Common myeloid progenitor, CD34-positive (primary cell): ENCODE results near the gene RHOB.

ENCODE experiments used
- CTCF ChIA-PET: fragments of 350-600 bp; sonication (Branson Sonifier 250); formaldehyde crosslinking; loops from one replicate; lab custom pipeline; 2021; ENCODE audit warnings: antibody characterized with exemption; lab: Charles Lee
- POLR2A ChIA-PET: fragments of 350-600 bp; sonication (Branson Sonifier 250); formaldehyde crosslinking; loops from one replicate; lab custom pipeline; 2021; ENCODE audit warnings: antibody characterized with exemption; lab: Charles Lee
- DNase-seq, 3 donors: peaks; one replicate each; pipeline versions ENCODE4 v3.0.0 to v3.0.0-alpha.2; 2013
- H3K27ac ChIP-seq, 2 experiments: 1 replicate in 1 of 2; 2 replicates in 1 of 2; pipeline ENCODE4 v1.7.0; 2013; ENCODE audit warnings: inconsistent platforms in 2 of 2, low read length in 2 of 2, mild to moderate bottlenecking in 2 of 2, low read depth in 1 of 2, moderate library complexity in 1 of 2; ENCODE audit not compliant: severe bottlenecking in 2 of 2, insufficient read depth in 1 of 2, poor library complexity in 1 of 2
- H3K27me3 ChIP-seq, 5 experiments: replicated peaks in 2 of 5; 1 replicate in 3 of 5; 2 replicates in 2 of 5; pipeline versions ENCODE4 v1.6.1 to v1.7.0; 2013; ENCODE audit warnings: low read length in 4 of 5, mild to moderate bottlenecking in 2 of 5, moderate library complexity in 2 of 5, inconsistent platforms in 1 of 5; ENCODE audit not compliant: insufficient read depth in 5 of 5, control insufficient read depth in 4 of 5
- H3K36me3 ChIP-seq, 4 experiments: 1 replicate in 2 of 4; 2 replicates in 2 of 4; pipeline versions ENCODE4 v1.6.1 to v1.7.0; 2013; ENCODE audit warnings: low read length in 3 of 4, control low read depth in 1 of 4, mild to moderate bottlenecking in 1 of 4; ENCODE audit not compliant: control insufficient read depth in 4 of 4, insufficient read depth in 4 of 4
- H3K4me1 ChIP-seq, 4 experiments: 1 replicate in 3 of 4; 2 replicates in 1 of 4; pipeline versions ENCODE4 v1.6.1 to v1.7.1; 2013; ENCODE audit warnings: low read length in 3 of 4, mild to moderate bottlenecking in 3 of 4, control low read depth in 1 of 4, inconsistent platforms in 1 of 4, moderate library complexity in 1 of 4; ENCODE audit not compliant: control insufficient read depth in 4 of 4, insufficient read depth in 4 of 4; ENCODE audit errors: control extremely low read depth in 1 of 4
- H3K4me3 ChIP-seq, 7 experiments: 1 replicate in 4 of 7; 2 replicates in 3 of 7; pipeline versions ENCODE4 v1.5.1 to v1.7.0; 2013; ENCODE audit warnings: mild to moderate bottlenecking in 7 of 7, low read length in 6 of 7, moderate library complexity in 6 of 7, inconsistent platforms in 2 of 7, low read depth in 2 of 7, control low read depth in 1 of 7; ENCODE audit not compliant: insufficient read depth in 4 of 7, control insufficient read depth in 1 of 7; ENCODE audit errors: extremely low read depth in 1 of 7
- H3K9me3 ChIP-seq, 5 experiments: 1 replicate in 4 of 5; 2 replicates in 1 of 5; pipeline versions ENCODE4 v1.6.1 to v1.7.1; 2013; ENCODE audit warnings: low read length in 4 of 5, mild to moderate bottlenecking in 2 of 5, inconsistent platforms in 1 of 5, low read depth in 1 of 5, moderate library complexity in 1 of 5; ENCODE audit not compliant: control insufficient read depth in 4 of 5, insufficient read depth in 2 of 5; ENCODE audit errors: control extremely low read depth in 1 of 5
- WGBS: methylation state at CpG from one replicate; pipeline ENCODE4 v1.1.5; 2013; ENCODE audit not compliant: insufficient coverage; 5-methylcytosine and 5-hydroxymethylcytosine counted together

Gene RHOB

GRCh38 chr2:20496942-20497341, 50.1 kb downstream of the RHOB start:
- Histone ChIP-seq H3K27me3 (no peaks in the 10 kb centered on the region), H3K9me3 (no peaks in the 10 kb centered on the region), H3K27ac (no peak overlapping the region), H3K4me3 (no peak overlapping the region), H3K4me1 (peaks cover 0 to 6% (median 0%) of the 10 kb centered on the region in 4 experiments), H3K36me3 (no peaks in the 10 kb centered on the region)
- ChIA-PET CTCF (interaction anchor here (1.2 kb wide), 1 partner anchor 40 kb away, joined by 3 read pairs; no protein-coding TSS in a partner anchor), POLR2A (no interaction called here)
- WGBS = 98% methylated on average over 8 of the region's 11 CpGs
- DNase-seq = no peak
